G401 (cell line): ENCODE results near the gene RORB. TPM values are rescaled to one million over a fixed set of nuclear protein-coding genes. Genes with fewer than 3 reads are reported as not detected.

Source experiments
- DNase-seq: peaks from one replicate; pipeline ENCODE4 v3.0.0-alpha.2; 2015; ENCODE audit warnings: low spot score
- in situ Hi-C: cut with HindIII; loops from 2 replicates; pipeline ENCODE4 v1.10.0; 2016; ENCODE audit warnings: low sequenced_read_pairs, mixed read lengths
- total RNA-seq: library from RNA; depleted of rRNA; stranded (reverse); fragments of >200 nt; shearing (Covaris generic); gene quantifications from 2 replicates; pipeline ENCODE4 v1.2.3, GENCODE V29; 2014

The RORB gene
- total RNA-seq, 1 experiment from 2014 or later = not detected

GRCh38 chr9:74570879-74571512, 73.9 kb downstream of the RORB start:
- in situ Hi-C loops = no loop called here
- DNase-seq = peak; percentile 22

GRCh38 chr9:74573640-74574191, 76.6 kb downstream of the RORB start:
- in situ Hi-C loops = no loop called here
- no peak for DNase-seq

- in situ Hi-C loops = no loop called here
- no peak for DNase-seq
Measured at GRCh38 chr9:74576176-74576575, 79.0 kb downstream of the RORB start.

GRCh38 chr9:74577956-74578355, 80.8 kb downstream of the RORB start:
- in situ Hi-C loops = no loop called here
- no peak for DNase-seq

GRCh38 chr9:74589576-74589975, 92.4 kb downstream of the RORB start:
- in situ Hi-C loops = no loop called here
- no peak for DNase-seq

GRCh38 chr9:74595286-74595685, 98.2 kb downstream of the RORB start:
- in situ Hi-C loops = no loop called here
- DNase-seq = no peak

- in situ Hi-C loops = no loop called here
- DNase-seq = no peak
Measured at GRCh38 chr9:74598874-74599273, 101.7 kb downstream of the RORB start.

GRCh38 chr9:74609671-74610405, 112.7 kb downstream of the RORB start:
- no peak for DNase-seq
- in situ Hi-C loops = no loop called here

GRCh38 chr9:74610523-74611061, 113.5 kb downstream of the RORB start:
- in situ Hi-C loops = no loop called here
- DNase-seq = no peak

GRCh38 chr9:74630228-74630627, 133.1 kb downstream of the RORB start:
- in situ Hi-C loops = no loop called here
- DNase-seq = no peak

GRCh38 chr9:74639112-74639511, 142.0 kb downstream of the RORB start:
- in situ Hi-C loops = no loop called here
- DNase-seq = no peak

GRCh38 chr9:74642376-74642775, 145.2 kb downstream of the RORB start:
- DNase-seq = no peak
- in situ Hi-C loops = no loop called here

- no peak for DNase-seq
- in situ Hi-C loops = no loop called here
Measured at GRCh38 chr9:74643303-74643923, 146.3 kb downstream of the RORB start.

- no peak for DNase-seq
- in situ Hi-C loops = no loop called here
Measured at GRCh38 chr9:74644023-74644422, 146.9 kb downstream of the RORB start.

- in situ Hi-C loops = no loop called here
- DNase-seq = peak; percentile 10
Measured at GRCh38 chr9:74645007-74645639, 148.0 kb downstream of the RORB start.

GRCh38 chr9:74653410-74654080, 156.4 kb downstream of the RORB start:
- in situ Hi-C loops = no loop called here
- no peak for DNase-seq

GRCh38 chr9:74662674-74663073, 165.5 kb downstream of the RORB start:
- in situ Hi-C loops = no loop called here
- no peak for DNase-seq

- in situ Hi-C loops = no loop called here
- no peak for DNase-seq
Measured at GRCh38 chr9:74663439-74663838, 166.3 kb downstream of the RORB start.
